Neural cell (in vitro differentiated cells): ENCODE results near the gene CLTB. TPM values are rescaled to one million over a fixed set of nuclear protein-coding genes. Genes with fewer than 3 reads are reported as not detected.

ENCODE experiments used
- H2AFZ ChIP-seq: fragments of 200-600, 300-800 bp; sonication (generic), shearing (Covaris generic); 2 replicates; pipeline ENCODE4 v1.6.0; 2014; ENCODE audit warnings: low read depth, mild to moderate bottlenecking, antibody characterized with exemption, low read length, moderate library complexity
- H3F3A ChIP-seq: fragments of 200-600 bp; shearing (Covaris generic); 2 replicates; pipeline ENCODE4 v1.6.1; 2016; ENCODE audit warnings: mild to moderate bottlenecking, moderate library complexity, mixed read lengths, antibody characterized with exemption, low read length; ENCODE audit not compliant: insufficient read depth, poor library complexity, severe bottlenecking
- H3K27ac ChIP-seq: fragments of 200-600, 300-800 bp; sonication (generic), shearing (Covaris generic); 2 replicates; pipeline ENCODE4 v1.5.1; 2014; ENCODE audit warnings: mild to moderate bottlenecking, low read length, moderate library complexity
- H3K27me3 ChIP-seq: fragments of 300-800, 200-600 bp; sonication (generic), shearing (Covaris generic); 2 replicates; pipeline ENCODE4 v1.6.0; 2014; ENCODE audit warnings: mild to moderate bottlenecking, low read depth, low read length, moderate library complexity; ENCODE audit not compliant: insufficient read depth
- H3K36me3 ChIP-seq: fragments of 300-800, 200-600 bp; sonication (generic), shearing (Covaris generic); 2 replicates; pipeline ENCODE4 v1.5.1; 2014; ENCODE audit warnings: mild to moderate bottlenecking, antibody characterized with exemption, low read length, moderate library complexity; ENCODE audit not compliant: insufficient read depth
- H3K4me2 ChIP-seq: fragments of 300-800, 200-600 bp; sonication (generic), shearing (Covaris generic); 2 replicates; pipeline ENCODE4 v1.6.0; 2014; ENCODE audit warnings: mild to moderate bottlenecking, low read length
- H3K4me3 ChIP-seq: fragments of 300-800, 200-600 bp; sonication (generic), shearing (Covaris generic); 2 replicates; pipeline ENCODE4 v1.5.1; 2014; ENCODE audit warnings: mild to moderate bottlenecking, low read length, moderate library complexity
- H3K79me2 ChIP-seq: fragments of 200-600 bp; shearing (Covaris generic); replicated peaks from 2 replicates; pipeline ENCODE4 v1.6.0; 2014; ENCODE audit warnings: mild to moderate bottlenecking, low read length, moderate library complexity; ENCODE audit not compliant: insufficient read depth
- H3K9ac ChIP-seq: fragments of 300-800, 200-600 bp; sonication (generic), shearing (Covaris generic); 2 replicates; pipeline ENCODE4 v1.6.1; 2016; ENCODE audit warnings: mild to moderate bottlenecking, low read length, mixed read lengths
- H3K9me2 ChIP-seq: fragments of 200-600 bp; shearing (Covaris generic); 2 replicates; pipeline ENCODE4 v1.6.1; 2016; ENCODE audit warnings: mild to moderate bottlenecking, low read length, mixed read lengths; ENCODE audit not compliant: insufficient read depth
- H3K9me3 ChIP-seq: fragments of 200-600, 300-800 bp; sonication (generic), shearing (Covaris generic); 2 replicates; pipeline ENCODE4 v1.6.1; 2016; ENCODE audit warnings: mild to moderate bottlenecking, mixed run types, low read length, moderate library complexity, mixed read lengths
- H4K20me1 ChIP-seq: fragments of 200-600 bp; shearing (Covaris generic); 2 replicates; pipeline ENCODE4 v1.6.1; 2016; ENCODE audit warnings: mild to moderate bottlenecking, mixed run types; ENCODE audit not compliant: insufficient read depth
- CTCF ChIP-seq: fragments of 450-650 bp; IDR thresholded peaks from 2 replicates; pipeline ENCODE4 v1.5.1; 2014; ENCODE audit warnings: antibody characterized with exemption, mild to moderate bottlenecking, moderate library complexity; ENCODE audit not compliant: poor library complexity, severe bottlenecking
- EP300 ChIP-seq: fragments of 450-650 bp; conservative IDR thresholded peaks from 2 replicates; pipeline ENCODE4 v1.6.1; 2014; ENCODE audit warnings: antibody characterized with exemption, mild to moderate bottlenecking, moderate library complexity; ENCODE audit not compliant: poor library complexity, severe bottlenecking
- EZH2 ChIP-seq: fragments of 200-600, 300-800 bp; shearing (Covaris generic), sonication (generic); IDR thresholded peaks from 2 replicates; pipeline ENCODE4 v1.6.1; 2014; ENCODE audit warnings: antibody characterized with exemption, low read length, borderline replicate concordance, mild to moderate bottlenecking; ENCODE audit not compliant: insufficient read depth, poor library complexity, severe bottlenecking
- MXI1 ChIP-seq: fragments of 450-650 bp; conservative IDR thresholded peaks from 2 replicates; pipeline ENCODE4 v1.6.1; 2014; ENCODE audit warnings: antibody characterized with exemption, mild to moderate bottlenecking; ENCODE audit not compliant: poor library complexity, severe bottlenecking
- POLR2AphosphoS5 ChIP-seq: IDR thresholded peaks from 2 replicates; pipeline ENCODE4 v1.6.1; 2012
- RAD21 ChIP-seq: fragments of 450-650 bp; conservative IDR thresholded peaks from 2 replicates; pipeline ENCODE4 v1.6.1; 2014; ENCODE audit warnings: antibody characterized with exemption, mild to moderate bottlenecking, moderate library complexity
- REST ChIP-seq: IDR thresholded peaks from 2 replicates; pipeline ENCODE4 v1.6.1; 2012; ENCODE audit warnings: borderline replicate concordance
- SMC3 ChIP-seq: fragments of 450-650 bp; conservative IDR thresholded peaks from 2 replicates; pipeline ENCODE4 v1.6.1; 2014; ENCODE audit warnings: antibody characterized with exemption, mild to moderate bottlenecking, moderate library complexity; ENCODE audit not compliant: poor library complexity
- TAF1 ChIP-seq: IDR thresholded peaks from 2 replicates; pipeline ENCODE4 v1.6.1; 2012; ENCODE audit warnings: low read depth
- polyA plus RNA-seq: library from polyadenylated mRNA; depleted of rRNA; stranded (reverse); fragments of >200 nt; gene quantifications from 2 replicates; pipeline ENCODE4 v1.2.3, GENCODE V29; 2014

The CLTB gene
- polyA plus RNA-seq, 1 donor from 2014 or later = 239 TPM

DNA sequence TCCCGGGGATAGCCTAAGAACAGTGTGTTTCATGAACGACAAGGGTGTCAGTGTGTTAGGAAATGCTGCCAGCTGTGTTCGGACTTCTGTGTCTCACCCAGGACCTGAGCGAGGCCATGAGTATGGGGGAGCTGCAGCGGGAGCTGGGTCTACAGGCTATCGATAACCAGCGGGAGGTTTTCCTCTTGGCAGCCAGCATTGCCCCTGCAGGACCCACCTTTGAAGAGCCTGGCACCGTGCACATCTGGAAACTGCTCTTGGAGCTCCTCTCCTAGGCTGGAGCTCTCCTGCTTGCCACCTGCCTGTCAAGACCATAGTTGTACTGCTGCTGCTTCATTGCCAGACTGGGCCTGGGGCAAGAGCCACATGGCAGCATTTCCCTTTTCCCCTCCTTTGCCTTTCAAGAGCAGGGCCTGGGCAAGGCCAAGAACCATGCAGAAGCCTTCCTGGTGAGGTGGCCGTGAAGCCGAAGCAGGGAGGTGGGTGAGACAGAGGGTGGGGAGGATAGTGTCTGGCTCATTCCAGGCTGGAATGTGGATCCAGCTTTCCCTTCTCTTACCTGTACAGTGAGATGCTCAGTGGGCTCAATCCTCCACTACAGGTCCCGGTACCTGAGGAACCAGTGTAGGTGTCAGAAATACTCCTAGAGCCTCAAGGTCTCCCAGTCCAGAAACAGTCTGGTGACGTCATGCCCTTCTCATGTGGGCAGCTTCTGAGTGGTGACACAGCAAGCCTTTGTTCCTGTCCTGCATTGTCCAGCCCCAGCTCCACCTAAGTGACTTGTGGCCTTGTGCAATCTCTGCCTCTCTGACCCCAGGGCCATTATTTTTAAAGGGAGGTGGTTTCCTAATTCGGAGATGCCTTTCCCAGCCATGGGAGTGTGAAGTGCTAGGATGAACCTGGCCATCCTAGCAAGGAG is 44.5 kb downstream of the CLTB start:
- H3K9ac ChIP-seq = no peak overlapping the region
- no peak overlapping the region for H3K4me3 ChIP-seq
- H3K36me3 ChIP-seq = no peaks in the 10 kb centered on the region
- TF ChIP-seq MXI1 (no peak), TAF1 (no peak), CTCF (no peak), EP300 (no peak), RAD21 (no peak), REST (no peak), SMC3 (no peak), EZH2 (no peak), POLR2AphosphoS5 (no peak)
- no peaks in the 10 kb centered on the region for H4K20me1 ChIP-seq
- no peaks in the 10 kb centered on the region for H3K9me2 ChIP-seq
- no peak overlapping the region for H2AFZ ChIP-seq
- H3K27ac ChIP-seq = no peak overlapping the region
- no peaks in the 10 kb centered on the region for H3K9me3 ChIP-seq
- no peaks in the 10 kb centered on the region for H3F3A ChIP-seq
- no peaks in the 10 kb centered on the region for H3K79me2 ChIP-seq
- no peaks in the 10 kb centered on the region for H3K27me3 ChIP-seq
- H3K4me2 ChIP-seq = no peak overlapping the region

DNA sequence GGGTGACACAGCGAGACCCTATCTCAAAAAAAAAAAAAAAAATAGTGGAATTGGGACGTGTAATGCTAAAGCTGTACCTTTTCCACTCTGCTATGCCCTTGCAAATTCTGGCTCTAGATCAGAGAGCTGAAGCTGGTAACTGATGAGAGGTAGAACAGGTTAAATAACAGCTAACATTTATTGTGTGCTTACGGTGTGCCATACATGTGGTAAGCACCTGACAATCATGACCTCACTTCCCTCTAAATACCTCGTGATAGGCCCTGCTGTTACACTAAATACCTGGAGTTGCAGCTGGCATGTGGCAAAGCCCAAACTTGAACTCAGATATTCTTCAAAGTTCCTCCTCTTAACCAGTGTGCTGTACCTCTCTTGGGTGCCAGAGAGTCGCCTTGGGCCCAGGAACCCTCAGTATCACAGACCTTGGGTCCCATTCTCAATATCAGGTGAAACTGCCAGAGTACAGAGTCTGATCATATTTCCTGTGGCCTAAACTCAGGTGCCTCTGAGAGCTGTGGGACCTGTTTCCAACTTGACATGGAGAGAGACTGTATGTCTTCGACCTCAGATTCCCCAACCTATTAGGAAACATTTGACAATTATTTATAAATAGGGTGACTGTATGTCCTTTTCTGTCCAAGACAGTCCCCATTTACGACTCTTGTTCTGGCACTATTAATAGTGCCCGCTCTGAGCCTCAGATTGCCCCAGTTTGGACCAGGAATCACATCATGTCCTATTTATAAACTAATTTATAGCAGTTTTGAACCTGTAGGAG is 46.2 kb downstream of the CLTB start:
- no peak overlapping the region for H3K27ac ChIP-seq

More for the DNA sequence above, 46.2 kb downstream of the CLTB start:
- Histone ChIP-seq H2AFZ (no peak overlapping the region), H3K79me2 (no peaks in the 10 kb centered on the region), H3K9me3 (no peaks in the 10 kb centered on the region), H3K4me3 (no peak overlapping the region), H3K9me2 (no peaks in the 10 kb centered on the region), H3K9ac (no peak overlapping the region), H4K20me1 (no peaks in the 10 kb centered on the region), H3F3A (no peaks in the 10 kb centered on the region), H3K4me2 (no peak overlapping the region), H3K36me3 (no peaks in the 10 kb centered on the region), H3K27me3 (no peaks in the 10 kb centered on the region)
- TF ChIP-seq EZH2 = no peak
- no peak for TF ChIP-seq EP300
- TF ChIP-seq REST = no peak
- TF ChIP-seq CTCF = no peak
- no peak for TF ChIP-seq SMC3
- TF ChIP-seq POLR2AphosphoS5 = no peak
- TF ChIP-seq MXI1 = no peak
- no peak for TF ChIP-seq RAD21
- no peak for TF ChIP-seq TAF1
